GM18508 (cell line): ENCODE measurements around the gene CLDN1.

Experiments
- ATAC-seq: cut with Tn5 transposase; IDR thresholded peaks from one replicate; pipeline ENCODE4 v1.9.1; 2021; ENCODE audit warnings: moderate number of reproducible peaks; ENCODE audit not compliant: insufficient read depth, unreplicated experiment

Gene CLDN1

DNA sequence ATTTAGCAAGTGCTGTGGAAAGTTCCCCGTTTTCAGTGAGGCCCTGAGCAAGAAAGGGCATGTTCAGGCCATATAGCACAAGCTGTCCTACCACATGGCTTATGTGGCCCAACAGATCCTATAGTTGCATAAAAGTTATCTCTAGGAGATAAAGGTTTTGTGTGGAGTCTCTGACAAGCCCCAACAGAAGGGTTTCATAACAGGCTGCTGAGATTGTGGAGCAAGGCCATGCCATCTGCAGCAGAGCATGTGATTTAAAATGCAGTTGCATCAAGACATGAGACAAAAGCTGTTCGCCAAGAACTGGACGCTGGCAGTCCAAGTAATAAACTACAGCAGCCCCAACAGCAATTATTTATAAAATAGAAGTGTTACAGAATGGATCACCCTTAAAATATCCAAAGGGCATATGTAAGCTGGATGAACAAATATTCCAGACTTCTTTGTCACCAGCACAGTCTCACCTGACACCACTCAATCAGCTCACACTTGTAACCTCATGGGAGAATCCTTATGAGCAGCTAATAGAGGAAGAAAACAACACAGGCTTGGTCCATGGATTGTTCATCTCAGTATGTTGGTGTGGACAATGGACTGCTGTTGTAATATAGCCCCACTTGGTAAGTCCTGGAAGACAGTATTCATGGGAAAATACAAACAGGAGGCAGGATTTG lies 14.4 kb upstream of the CLDN1 start:
- ATAC-seq = no peak

DNA sequence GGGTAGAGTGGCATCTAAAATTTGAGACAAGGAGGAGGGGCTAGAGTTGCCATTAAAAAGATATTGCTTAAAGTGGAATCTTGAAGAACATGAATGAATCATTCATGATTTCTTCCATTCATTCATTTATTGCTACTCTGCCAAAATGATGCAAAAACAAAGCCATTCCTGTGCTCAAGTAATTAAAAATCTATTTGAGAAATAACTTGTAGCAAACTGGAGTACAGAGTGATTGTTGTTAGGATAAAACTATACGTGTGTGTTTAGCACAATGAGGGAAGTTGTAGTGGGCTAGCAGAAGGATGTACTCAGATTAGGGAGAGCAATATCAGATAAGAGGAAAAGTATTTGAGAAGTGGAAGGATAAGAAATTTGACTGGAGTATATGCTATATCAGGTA lies 11.7 kb upstream of the CLDN1 start:
- no peak for ATAC-seq

DNA sequence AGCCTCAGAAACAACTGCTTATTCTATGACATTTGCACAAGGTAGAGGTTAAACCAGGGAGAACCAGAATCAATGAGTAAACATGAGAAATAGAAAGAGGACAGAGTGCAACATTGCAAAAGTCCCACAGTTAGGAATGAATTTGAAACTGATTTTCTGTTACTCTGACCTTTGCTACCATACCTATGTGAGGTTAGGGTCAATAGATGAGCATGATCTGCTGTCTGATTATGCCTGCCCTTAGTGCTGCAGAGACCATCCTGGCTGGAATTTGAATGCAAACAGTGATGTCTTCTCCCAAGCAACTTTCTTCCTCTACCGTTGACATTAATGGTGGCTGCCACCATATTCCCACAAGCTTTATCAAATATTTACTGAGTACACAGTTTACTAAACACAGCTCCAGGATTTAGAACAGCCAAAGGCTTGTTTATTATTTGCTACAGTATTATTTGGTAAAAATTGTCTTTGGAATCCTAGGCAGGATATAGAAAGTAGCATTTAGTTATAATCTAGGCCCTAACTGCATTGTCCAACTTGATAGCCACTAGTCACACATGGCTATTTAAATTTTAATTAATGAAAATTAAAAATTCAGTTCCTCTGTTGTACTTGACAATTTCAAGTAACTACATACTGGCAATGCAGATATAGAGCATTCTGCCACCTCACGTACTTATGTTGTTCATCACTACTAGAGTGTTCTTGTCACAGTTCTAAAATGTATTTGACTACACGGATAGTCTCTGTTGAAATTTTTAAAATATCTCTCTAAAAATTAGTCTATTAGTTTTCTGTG lies 8.9 kb upstream of the CLDN1 start:
- no peak for ATAC-seq

GRCh38 chr3:190326930-190327329 lies 4.7 kb upstream of the CLDN1 start:
- no peak for ATAC-seq

GRCh38 chr3:190326361-190326760 lies 4.1 kb upstream of the CLDN1 start:
- ATAC-seq = no peak

DNA sequence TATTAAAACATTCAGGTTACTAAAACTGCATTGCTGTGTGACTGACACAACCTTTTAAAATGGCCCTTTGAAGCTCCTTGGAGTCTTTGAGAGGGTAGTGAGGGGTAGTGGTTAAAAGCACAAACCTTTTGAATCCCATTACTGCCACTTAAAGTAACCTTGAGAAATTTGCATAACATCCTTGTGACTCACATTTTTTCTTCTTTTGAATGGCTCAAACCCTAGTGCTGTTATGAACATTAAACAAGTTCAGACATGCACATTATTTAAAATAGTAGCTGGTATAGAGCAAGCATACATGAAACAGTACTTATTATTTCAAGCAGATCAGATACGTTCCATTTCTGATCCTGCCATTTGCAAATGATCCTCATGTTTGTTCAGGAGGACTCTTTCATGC lies 3.7 kb upstream of the CLDN1 start:
- ATAC-seq = no peak

DNA sequence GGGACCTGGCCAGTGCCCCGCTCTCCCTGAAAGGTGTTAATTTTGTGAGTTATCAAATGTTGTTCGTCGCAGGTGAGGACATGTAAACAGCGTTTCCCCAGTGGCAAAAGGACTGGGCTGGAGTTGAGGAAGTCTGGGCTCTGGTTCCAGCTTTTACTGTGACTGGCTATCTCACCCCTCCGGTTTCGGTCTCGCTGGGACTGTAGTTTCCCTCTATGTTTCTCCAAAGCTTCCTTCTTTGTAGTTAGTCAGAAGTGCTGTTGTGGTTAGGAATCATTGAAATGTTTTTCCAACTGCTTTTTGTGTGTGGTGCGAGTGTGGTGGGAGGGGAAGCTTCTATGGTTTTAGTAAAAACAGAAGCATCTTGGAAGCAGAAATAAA lies 990 bp upstream of the CLDN1 start:
- ATAC-seq = no peak

DNA sequence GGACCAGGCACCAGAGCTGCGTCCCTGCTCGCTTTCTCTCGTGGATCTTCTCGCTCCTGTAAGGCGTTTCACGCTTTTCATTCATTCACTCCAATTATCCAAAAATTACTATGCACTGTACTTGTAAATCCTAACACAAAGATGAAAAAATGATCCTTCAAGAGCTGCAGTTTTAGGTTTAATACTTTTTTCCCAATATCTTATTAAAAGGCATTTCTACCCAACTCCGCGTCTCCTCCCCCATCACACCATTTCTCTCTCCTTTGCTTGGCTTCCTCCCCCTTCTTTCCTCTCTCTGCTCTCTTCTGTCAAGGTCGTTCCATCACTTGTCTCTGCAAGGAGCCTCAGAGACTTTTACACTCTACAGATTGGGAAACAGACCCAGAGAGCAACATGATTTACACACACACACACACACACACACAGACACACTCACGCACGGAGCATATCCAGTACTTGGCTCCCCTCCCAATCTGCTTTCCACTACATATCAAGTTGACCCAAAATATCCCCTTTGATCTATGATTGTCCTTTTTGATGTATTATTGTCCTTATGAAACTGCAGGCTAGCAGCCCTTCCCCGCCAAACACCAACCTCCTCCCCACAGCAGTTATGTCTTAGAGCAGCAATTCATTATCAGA lies 479 bp upstream of the CLDN1 start:
- ATAC-seq = no peak

DNA sequence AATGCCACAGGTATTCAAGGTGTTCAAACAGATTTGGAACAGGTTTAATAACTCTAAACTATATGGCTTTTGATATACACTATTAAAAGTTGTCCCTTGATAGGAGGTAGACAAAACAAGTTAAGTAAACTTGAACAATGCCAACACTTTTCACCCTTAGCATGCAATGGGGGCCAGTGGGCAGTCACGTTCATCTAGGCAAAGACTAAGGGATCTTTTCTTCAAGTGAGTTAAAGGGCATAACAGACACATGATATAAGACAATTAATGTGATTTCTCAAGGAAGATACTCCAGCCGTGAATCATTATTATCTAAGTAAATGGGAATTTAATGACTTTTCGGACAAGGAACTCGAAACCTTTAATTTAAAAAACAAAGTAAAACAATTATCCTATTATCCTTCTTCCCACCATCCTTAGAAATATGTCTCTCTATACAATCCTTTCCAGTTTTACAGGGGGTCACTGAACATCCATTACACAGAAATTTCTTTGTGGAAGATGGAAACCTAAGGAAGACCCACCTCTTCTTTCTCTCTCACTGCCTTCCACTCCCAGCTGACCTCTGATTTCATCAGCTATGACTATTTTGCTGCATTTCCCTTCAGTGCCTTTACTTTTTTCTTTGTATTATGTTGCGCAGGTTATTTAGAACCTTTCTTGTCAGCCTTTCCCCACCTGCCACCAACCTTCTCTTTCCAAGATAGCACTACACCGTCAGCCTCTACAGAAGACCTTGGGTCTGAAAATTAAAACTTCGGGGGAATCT lies 1.5 kb downstream of the CLDN1 start:
- ATAC-seq = no peak

- ATAC-seq = no peak
These were observed 2.6 kb downstream of the CLDN1 start for GRCh38 chr3:190319660-190320059.

- ATAC-seq = no peak
These were observed 3.6 kb downstream of the CLDN1 start for GRCh38 chr3:190318666-190319065.

DNA sequence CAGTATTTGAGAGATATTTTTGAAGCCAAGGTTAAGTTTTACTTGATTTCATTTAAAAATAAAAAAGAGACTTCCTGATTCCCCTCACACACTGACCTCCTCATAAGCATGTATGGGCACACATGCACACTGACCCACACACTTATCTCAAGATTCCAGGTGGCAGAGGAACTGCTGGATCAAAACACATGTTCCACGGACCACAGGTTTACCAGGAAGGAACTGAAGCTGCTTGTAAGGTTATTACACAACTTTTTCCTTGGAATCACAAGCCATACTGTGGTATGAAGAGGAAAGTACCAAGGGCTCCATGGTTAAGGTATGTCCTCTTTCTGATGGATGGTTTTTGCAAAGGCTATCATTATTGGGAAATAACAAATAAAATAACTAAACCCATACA lies 7.5 kb downstream of the CLDN1 start:
- no peak for ATAC-seq

DNA sequence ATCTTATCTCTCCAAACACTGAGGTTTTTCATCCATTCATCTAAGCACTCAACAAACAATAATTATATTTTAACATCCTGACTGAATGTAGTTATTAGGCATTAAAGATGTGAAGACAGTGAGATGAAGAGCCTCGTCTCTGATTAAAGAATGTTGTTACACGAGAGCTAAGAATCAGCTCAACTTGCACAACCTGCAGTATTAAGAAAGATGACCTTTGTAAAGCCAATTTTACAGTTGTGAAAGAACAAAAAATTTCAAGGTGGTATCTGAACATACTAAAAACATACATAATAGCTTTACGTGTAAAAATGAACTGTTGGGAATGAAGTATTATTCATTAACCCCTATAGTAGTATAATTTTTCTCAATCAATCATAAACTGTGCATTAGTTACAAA lies 12.8 kb downstream of the CLDN1 start:
- no peak for ATAC-seq

- no peak for ATAC-seq
These were observed 14.1 kb downstream of the CLDN1 start for GRCh38 chr3:190308154-190308553.

GRCh38 chr3:190307164-190307545 lies 15.1 kb downstream of the CLDN1 start:
- ATAC-seq = no peak

- ATAC-seq = no peak
These were observed 15.6 kb downstream of the CLDN1 start for GRCh38 chr3:190306513-190307163.

DNA sequence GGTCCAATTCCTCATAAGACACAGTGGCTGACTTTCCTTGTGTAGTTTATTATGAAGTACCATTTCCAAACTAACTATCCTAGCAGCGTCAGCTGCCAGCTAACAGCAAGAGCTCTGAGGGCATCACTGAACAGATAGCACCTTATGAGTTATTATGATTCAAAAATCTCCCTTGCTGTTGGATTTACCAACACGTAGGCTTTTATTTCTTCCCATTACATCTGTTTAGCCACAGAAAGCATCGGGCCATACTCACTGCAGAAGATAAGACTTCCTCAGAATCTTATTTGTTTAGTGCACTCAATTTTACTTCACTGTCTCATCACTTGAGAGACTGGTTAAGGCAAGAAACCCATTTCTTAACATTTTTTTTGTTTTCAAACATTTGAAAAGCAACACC lies 16.2 kb downstream of the CLDN1 start:
- no peak for ATAC-seq

- no peak for ATAC-seq
These were observed 16.8 kb downstream of the CLDN1 start for GRCh38 chr3:190305406-190305805.

GRCh38 chr3:190303884-190304283 lies 18.4 kb downstream of the CLDN1 start:
- no peak for ATAC-seq

DNA sequence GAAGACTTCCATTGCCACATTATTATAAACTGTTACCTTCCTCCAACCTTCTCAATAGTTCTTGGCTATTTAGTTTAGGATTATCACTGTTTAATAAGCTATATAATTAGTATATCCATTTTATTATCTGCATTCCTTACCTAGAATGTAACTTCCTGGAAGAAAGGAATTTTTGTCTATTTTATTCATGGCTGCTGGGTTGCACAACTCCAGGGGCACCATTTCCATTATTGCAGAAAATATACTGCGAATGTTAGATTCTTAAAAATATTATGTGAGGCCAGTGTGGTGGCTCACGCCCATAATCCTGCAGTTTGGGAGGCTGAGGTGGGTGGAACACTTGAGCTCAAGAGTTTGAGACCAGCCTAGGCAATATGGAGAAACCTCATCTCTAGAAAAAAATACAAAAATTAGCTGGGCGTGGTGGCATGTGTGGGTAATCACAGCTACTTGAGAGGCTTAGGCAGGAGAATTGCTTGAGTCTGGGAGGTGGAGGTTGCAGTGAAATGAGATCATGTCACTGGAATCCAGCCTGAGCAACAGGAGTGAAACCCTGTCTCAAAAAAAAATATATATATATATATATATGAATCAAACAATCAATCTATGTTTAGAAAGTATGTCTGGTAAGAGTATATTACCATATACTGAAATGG lies 19.9 kb downstream of the CLDN1 start:
- no peak for ATAC-seq
